ENCODE data around the gene SMIM29. TPM values are rescaled to one million over a fixed set of nuclear protein-coding genes. Genes with fewer than 3 reads are reported as not detected.

The SMIM29 gene
- total RNA-seq, 2 donors from 2014 or later: 7.2 to 7.9 TPM

GRCh38 chr6:34201455-34202107, 47.2 kb downstream of the SMIM29 start:
- no peak overlapping the region for H3K4me3 Mint-ChIP-seq

DNA sequence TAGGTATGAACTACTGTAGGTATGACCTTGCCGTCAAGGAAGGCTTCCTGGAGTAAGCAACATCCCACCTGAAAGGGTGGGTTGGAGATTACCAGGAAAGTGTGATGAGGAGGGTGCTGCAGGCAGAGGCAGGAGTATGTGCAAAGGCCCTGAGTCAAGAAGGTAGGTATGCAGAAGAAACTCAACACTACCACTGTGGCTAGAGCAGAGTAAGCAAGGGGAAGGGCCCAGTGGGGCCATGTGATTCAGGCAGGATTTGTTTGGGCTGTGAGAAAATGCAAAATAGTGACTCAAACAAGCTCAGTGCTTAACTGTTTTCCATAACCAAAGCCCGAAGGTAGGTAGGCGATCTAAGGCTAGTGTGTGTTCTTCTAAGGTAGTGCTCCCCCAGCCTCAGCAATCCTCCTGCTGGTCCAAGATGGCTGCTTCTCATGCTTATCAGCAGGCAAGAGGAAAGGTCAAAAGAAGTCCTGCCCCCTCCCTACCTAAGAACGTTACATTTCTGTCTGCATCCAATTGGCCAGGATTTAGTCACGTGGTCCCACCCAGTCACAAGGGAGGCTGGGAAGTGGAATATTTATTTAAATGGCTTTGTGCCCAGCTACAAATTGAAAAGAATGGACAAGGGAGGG, 48.4 kb downstream of the SMIM29 start:
- Histone ChIP-seq H3K4me1 (ENCODE audit: control insufficient read depth, insufficient read depth, low read length) (no peaks in the 10 kb centered on the region), H3K4me3 (ENCODE audit: low read length) (no peak overlapping the region), H3K27me3 (ENCODE audit: control insufficient read depth, insufficient read depth, low read length, poor library complexity, severe bottlenecking) (no peaks in the 10 kb centered on the region), H3K27ac (ENCODE audit: low read depth, low read length) (no peak overlapping the region), H3K9ac (ENCODE audit: extremely low read depth, low read length, poor library complexity, severe bottlenecking) (no peak overlapping the region), H3K9me3 (ENCODE audit: control insufficient read depth, low read length) (no peaks in the 10 kb centered on the region), H3K36me3 (ENCODE audit: control insufficient read depth, insufficient read depth, low read length) (no peaks in the 10 kb centered on the region)
- Mint-ChIP-seq H3K27ac (peak overlapping the region; percentile 74), H3K4me3 (no peak overlapping the region), H3K9me3 (no peaks in the 10 kb centered on the region), H3K4me1 (peaks cover 7% of the 10 kb centered on the region), H3K36me3 (ENCODE audit: low read depth) (no peaks in the 10 kb centered on the region), H3K27me3 (ENCODE audit: insufficient read depth) (peaks cover 5% of the 10 kb centered on the region)
- TF ChIP-seq, protein P1, sequence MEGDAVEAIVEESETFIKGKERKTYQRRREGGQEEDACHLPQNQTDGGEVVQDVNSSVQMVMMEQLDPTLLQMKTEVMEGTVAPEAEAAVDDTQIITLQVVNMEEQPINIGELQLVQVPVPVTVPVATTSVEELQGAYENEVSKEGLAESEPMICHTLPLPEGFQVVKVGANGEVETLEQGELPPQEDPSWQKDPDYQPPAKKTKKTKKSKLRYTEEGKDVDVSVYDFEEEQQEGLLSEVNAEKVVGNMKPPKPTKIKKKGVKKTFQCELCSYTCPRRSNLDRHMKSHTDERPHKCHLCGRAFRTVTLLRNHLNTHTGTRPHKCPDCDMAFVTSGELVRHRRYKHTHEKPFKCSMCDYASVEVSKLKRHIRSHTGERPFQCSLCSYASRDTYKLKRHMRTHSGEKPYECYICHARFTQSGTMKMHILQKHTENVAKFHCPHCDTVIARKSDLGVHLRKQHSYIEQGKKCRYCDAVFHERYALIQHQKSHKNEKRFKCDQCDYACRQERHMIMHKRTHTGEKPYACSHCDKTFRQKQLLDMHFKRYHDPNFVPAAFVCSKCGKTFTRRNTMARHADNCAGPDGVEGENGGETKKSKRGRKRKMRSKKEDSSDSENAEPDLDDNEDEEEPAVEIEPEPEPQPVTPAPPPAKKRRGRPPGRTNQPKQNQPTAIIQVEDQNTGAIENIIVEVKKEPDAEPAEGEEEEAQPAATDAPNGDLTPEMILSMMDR (conservative IDR thresholded peaks at IDR 0.05): no peak
- peak; percentile 68 for DNase-seq
- 78 to 87% methylated on average over 4 to 5 of the region's 5 CpGs for WGBS, 2 experiments (ENCODE audit: insufficient coverage in 1 of 2, insufficient read length in 1 of 2)

More at GRCh38 chr6:34201455-34202107, 47.2 kb downstream of the SMIM29 start:
- Histone ChIP-seq H3K9ac (ENCODE audit: extremely low read depth, low read length, poor library complexity, severe bottlenecking) (no peak overlapping the region), H3K27me3 (ENCODE audit: control insufficient read depth, insufficient read depth, low read length, poor library complexity, severe bottlenecking) (no peaks in the 10 kb centered on the region), H3K4me3 (ENCODE audit: low read length) (no peak overlapping the region), H3K27ac (ENCODE audit: low read depth, low read length) (no peak overlapping the region), H3K9me3 (ENCODE audit: control insufficient read depth, low read length) (no peaks in the 10 kb centered on the region), H3K36me3 (ENCODE audit: control insufficient read depth, insufficient read depth, low read length) (no peaks in the 10 kb centered on the region), H3K4me1 (ENCODE audit: control insufficient read depth, insufficient read depth, low read length) (peaks cover 4% of the 10 kb centered on the region)
- WGBS, 2 experiments (ENCODE audit: insufficient coverage in 1 of 2, insufficient read length in 1 of 2): 90 to 91% methylated on average over 3 to 4 of the region's 4 CpGs
- Mint-ChIP-seq H3K4me1 (peaks cover 15% of the 10 kb centered on the region), H3K36me3 (ENCODE audit: low read depth) (no peaks in the 10 kb centered on the region), H3K27ac (no peak overlapping the region), H3K9me3 (no peaks in the 10 kb centered on the region), H3K27me3 (ENCODE audit: insufficient read depth) (peaks cover 2% of the 10 kb centered on the region)
- TF ChIP-seq, protein P1 (conservative IDR thresholded peaks at IDR 0.05): no peak
- no peak for DNase-seq

- no peaks in the 10 kb centered on the region for H3K36me3 ChIP-seq (ENCODE audit: control insufficient read depth, insufficient read depth, low read length)
- H3K27ac Mint-ChIP-seq: no peak overlapping the region
- H3K27me3 ChIP-seq (ENCODE audit: control insufficient read depth, insufficient read depth, low read length, poor library complexity, severe bottlenecking): no peaks in the 10 kb centered on the region
- no peaks in the 10 kb centered on the region for H3K36me3 Mint-ChIP-seq (ENCODE audit: low read depth)
- 80 to 86% methylated on average over 2 to 5 of the region's 10 CpGs for WGBS, 2 experiments (ENCODE audit: insufficient coverage in 1 of 2, insufficient read length in 1 of 2)
- peaks cover 6% of the 10 kb centered on the region for H3K4me1 Mint-ChIP-seq
- no peak overlapping the region for H3K27ac ChIP-seq (ENCODE audit: low read depth, low read length)
- no peak for DNase-seq
- peaks cover 14% of the 10 kb centered on the region for H3K27me3 Mint-ChIP-seq (ENCODE audit: insufficient read depth)
- TF ChIP-seq, protein P1 (conservative IDR thresholded peaks at IDR 0.05): no peak
- peak overlapping the region; percentile 43 for H3K4me3 Mint-ChIP-seq
- H3K9me3 Mint-ChIP-seq: no peaks in the 10 kb centered on the region
- H3K4me3 ChIP-seq (ENCODE audit: low read length): no peak overlapping the region
- H3K9ac ChIP-seq (ENCODE audit: extremely low read depth, low read length, poor library complexity, severe bottlenecking): no peak overlapping the region
- no peaks in the 10 kb centered on the region for H3K9me3 ChIP-seq (ENCODE audit: control insufficient read depth, low read length)
- H3K4me1 ChIP-seq (ENCODE audit: control insufficient read depth, insufficient read depth, low read length): no peaks in the 10 kb centered on the region
These were observed 52.0 kb downstream of the SMIM29 start for GRCh38 chr6:34196833-34197195.

Small RNA genes within 50 kb of the gene (microRNA-seq; reads per million reads assigned to microRNA genes)
- not detected for gene MIR6835 (ENCODE audit: borderline microRNAs expressed)

Other genes with a start within 250 kb of the SMIM29 start
- gene GRM4, start 102.9 kb downstream of the SMIM29 start, total RNA-seq: 1 to 10 TPM; 3.1 to 9.1 TPM
- gene HMGA1, start 12.1 kb downstream of the SMIM29 start, total RNA-seq: 1,000 to 10,000 TPM; 1,306 to 1,595 TPM
- gene NUDT3, start 143.7 kb upstream of the SMIM29 start, total RNA-seq: 10 to 100 TPM; 22.8 to 24.7 TPM
- gene RPS10, start 177.1 kb upstream of the SMIM29 start, total RNA-seq: 1,000 to 10,000 TPM; 1,892 to 2,030 TPM
- 1 to 10 TPM; 7.2 to 7.3 TPM for gene PACSIN1, start 217.1 kb upstream of the SMIM29 start, total RNA-seq